SK-N-SH (cell line): ENCODE data around the gene LRMDA. TPM values are rescaled to one million over a fixed set of nuclear protein-coding genes. Genes with fewer than 3 reads are reported as not detected.

ENCODE experiments used
- CTCF ChIA-PET: fragments of 300-600, 350-600 bp; formaldehyde crosslinking; extraction: SDS; loops from one replicate; lab custom pipeline; 2021; lab: Yijun Ruan, JAX
- POLR2A ChIA-PET: fragments of 350-600 bp; sonication (Branson Sonifier 250); formaldehyde crosslinking; extraction: SDS; loops from one replicate; lab custom pipeline; 2020; ENCODE audit warnings: antibody characterized with exemption, inconsistent platforms; lab: Yijun Ruan, JAX
- DNase-seq: peaks from one replicate; pipeline ENCODE4 v3.0.0; 2012
- H2AFZ ChIP-seq: fragments of 200-600 bp; sonication (generic); 2 replicates; pipeline ENCODE4 v1.8.1; 2016; ENCODE audit warnings: antibody characterized with exemption, mild to moderate bottlenecking, low read depth
- H3F3A ChIP-seq: fragments of 200-600 bp; sonication (generic); replicated peaks from 2 replicates; pipeline ENCODE3; 2016; ENCODE audit warnings: antibody characterized with exemption, mild to moderate bottlenecking; ENCODE audit not compliant: insufficient read depth
- H3K27ac ChIP-seq, 2 experiments: fragments of 200-500 bp in 1 of 2; fragments of 200-600 bp in 1 of 2; sonication (Bioruptor generic) in 1 of 2; sonication (generic), shearing (Covaris generic) in 1 of 2; 2 replicates each; pipeline versions ENCODE4 v1.5.1 to v1.6.1; 2014 to 2016; ENCODE audit warnings: low read depth in 2 of 2, inconsistent platforms in 1 of 2, low read length in 1 of 2, mild to moderate bottlenecking in 1 of 2, mixed read lengths in 1 of 2
- H3K27me3 ChIP-seq: fragments of 200-600 bp; sonication (generic), shearing (Covaris generic); 2 replicates; pipeline ENCODE4 v1.6.1; 2016; ENCODE audit warnings: mixed run types; ENCODE audit not compliant: insufficient read depth
- H3K36me3 ChIP-seq, 2 experiments: fragments of 200-500 bp in 1 of 2; fragments of 200-600 bp in 1 of 2; sonication (Bioruptor generic) in 1 of 2; sonication (generic) in 1 of 2; replicated peaks in 1 of 2; 2 replicates each; pipeline versions ENCODE3 to v1.5.1; 2014 to 2016; ENCODE audit warnings: low read length in 1 of 2, mild to moderate bottlenecking in 1 of 2; ENCODE audit not compliant: insufficient read depth in 2 of 2, control insufficient read depth in 1 of 2
- H3K4me1 ChIP-seq, 2 experiments: fragments of 200-500 bp in 1 of 2; fragments of 200-600 bp in 1 of 2; sonication (Bioruptor generic) in 1 of 2; sonication (generic), shearing (Covaris generic) in 1 of 2; 2 replicates each; pipeline versions ENCODE4 v1.5.1 to v1.6.1; 2014 to 2016; ENCODE audit warnings: low read depth in 1 of 2, low read length in 1 of 2, mixed run types in 1 of 2; ENCODE audit not compliant: insufficient read depth in 2 of 2, control insufficient read depth in 1 of 2
- H3K4me2 ChIP-seq: fragments of 200-600 bp; sonication (generic), shearing (Covaris generic); 2 replicates; pipeline ENCODE4 v1.6.1; 2017; ENCODE audit warnings: mixed run types
- H3K4me3 ChIP-seq, 2 experiments: fragments of 200-500 bp in 1 of 2; fragments of 200-600 bp in 1 of 2; sonication (Bioruptor generic) in 1 of 2; sonication (generic), shearing (Covaris generic) in 1 of 2; 2 replicates each; pipeline versions ENCODE4 v1.5.1 to v1.8.1; 2014 to 2016; ENCODE audit warnings: low read depth in 2 of 2, inconsistent platforms in 1 of 2, low read length in 1 of 2, mild to moderate bottlenecking in 1 of 2, mixed read lengths in 1 of 2, moderate library complexity in 1 of 2
- H3K79me2 ChIP-seq: fragments of 200-600 bp; sonication (generic); 2 replicates; pipeline ENCODE4 v1.8.1; 2017; ENCODE audit warnings: mild to moderate bottlenecking; ENCODE audit not compliant: insufficient read depth
- H3K9ac ChIP-seq: fragments of 200-600 bp; sonication (generic); 2 replicates; pipeline ENCODE4 v1.6.1; 2017; ENCODE audit warnings: mixed run types
- H3K9me2 ChIP-seq: fragments of 200-600 bp; sonication (generic); 2 replicates; pipeline ENCODE4 v1.6.1; 2017; ENCODE audit warnings: mixed run types
- H3K9me3 ChIP-seq: fragments of 200-600 bp; sonication (generic); 2 replicates; pipeline ENCODE4 v1.6.1; 2017; ENCODE audit warnings: mixed run types, mild to moderate bottlenecking, moderate library complexity
- H4K20me1 ChIP-seq: fragments of 200-600 bp; sonication (generic); 2 replicates; pipeline ENCODE4 v1.6.1; 2017; ENCODE audit warnings: mild to moderate bottlenecking, mixed run types; ENCODE audit not compliant: insufficient read depth
- GABPA ChIP-seq: IDR thresholded peaks from 2 replicates; pipeline ENCODE4 v1.4.0; 2012; ENCODE audit warnings: low read depth, mild to moderate bottlenecking
- IRF3 ChIP-seq: fragments of 150-350 bp; IDR thresholded peaks from 2 replicates; pipeline ENCODE4 v1.6.1; 2016; ENCODE audit warnings: mild to moderate bottlenecking, low read depth, low read length
- MEF2A ChIP-seq: IDR thresholded peaks from 2 replicates; pipeline ENCODE4 v1.4.0; 2012; ENCODE audit warnings: low read depth, borderline replicate concordance
- NRF1 ChIP-seq: IDR thresholded peaks from 2 replicates; pipeline ENCODE4 v1.6.1; 2012; ENCODE audit warnings: low read depth, mild to moderate bottlenecking, low read length
- RAD21 ChIP-seq: IDR thresholded peaks from 2 replicates; pipeline ENCODE4 v1.6.1; 2012; ENCODE audit warnings: mild to moderate bottlenecking, low read length
- RFX5 ChIP-seq: IDR thresholded peaks from 2 replicates; pipeline ENCODE4 v1.6.1; 2012; ENCODE audit warnings: mild to moderate bottlenecking, improper control_type of control experiment, low read length
- SMC3 ChIP-seq: IDR thresholded peaks from 2 replicates; pipeline ENCODE4 v1.6.1; 2012; ENCODE audit warnings: low read depth, low read length, improper control_type of control experiment
- TAF1 ChIP-seq: IDR thresholded peaks from 2 replicates; pipeline ENCODE4 v1.6.1; 2012; ENCODE audit warnings: low read depth, mild to moderate bottlenecking, low read length, moderate library complexity, borderline replicate concordance
- USF1 ChIP-seq: IDR thresholded peaks from 2 replicates; pipeline ENCODE4 v1.4.0; 2012; ENCODE audit warnings: low read depth, borderline replicate concordance
- YY1 ChIP-seq: IDR thresholded peaks from 2 replicates; pipeline ENCODE4 v1.4.0; 2012; ENCODE audit warnings: low read depth, mild to moderate bottlenecking
- WGBS: methylation state at CpG from one replicate; pipeline ENCODE4 v1.1.6; 2017; ENCODE audit warnings: low lambda C conversion rate; 5-methylcytosine and 5-hydroxymethylcytosine counted together
- polyA plus RNA-seq, 3 experiments: library from polyadenylated mRNA; depleted of rRNA; stranded (reverse); fragments of >200 nt; gene quantifications; 2 replicates each; pipeline ENCODE4 v1.2.3, GENCODE V29; 2012
- TF ChIP-seq, protein P1 (sequence below): fragments of 200-600 bp; sonication (generic); IDR thresholded peaks from 2 replicates; pipeline ENCODE4 v1.6.1; 2017; ENCODE audit warnings: antibody characterized with exemption, mild to moderate bottlenecking, moderate library complexity
- TF ChIP-seq, protein P2 (sequence below): IDR thresholded peaks from 2 replicates; pipeline ENCODE4 v1.4.0; 2012; ENCODE audit warnings: low read depth, borderline replicate concordance

The LRMDA gene
- polyA plus RNA-seq, 1 of the 3 experiments (the other 2 are of a cell fraction) = 0.95 TPM

GRCh38 chr10:75657351-75657750 lies 225.9 kb downstream of the LRMDA start:
- POLR2A ChIA-PET = no interaction called here
- H3K27ac ChIP-seq = no peak overlapping the region
- H3F3A ChIP-seq = peaks cover 4% of the 10 kb centered on the region
- WGBS = 100% methylated on average over 2 of the region's 2 CpGs
- TF ChIP-seq USF1 = no peak
- TF ChIP-seq YY1 = no peak
- no peak for TF ChIP-seq GABPA
- H3K79me2 ChIP-seq = no peaks in the 10 kb centered on the region
- no peak for DNase-seq
- H3K9ac ChIP-seq = no peak overlapping the region
- no peaks in the 10 kb centered on the region for H3K9me2 ChIP-seq
- no peak overlapping the region for H3K4me3 ChIP-seq
- no peaks in the 10 kb centered on the region for H3K27me3 ChIP-seq
- peaks cover 0 to 2% of the 10 kb centered on the region in 2 experiments; a peak in 1 of 4 replicates for H3K4me1 ChIP-seq
- H2AFZ ChIP-seq = no peak overlapping the region
- H3K36me3 ChIP-seq = no peaks in the 10 kb centered on the region
- no peak overlapping the region for H3K4me2 ChIP-seq
- H4K20me1 ChIP-seq = no peaks in the 10 kb centered on the region
- H3K9me3 ChIP-seq = no peaks in the 10 kb centered on the region
- CTCF ChIA-PET = no interaction called here

DNA sequence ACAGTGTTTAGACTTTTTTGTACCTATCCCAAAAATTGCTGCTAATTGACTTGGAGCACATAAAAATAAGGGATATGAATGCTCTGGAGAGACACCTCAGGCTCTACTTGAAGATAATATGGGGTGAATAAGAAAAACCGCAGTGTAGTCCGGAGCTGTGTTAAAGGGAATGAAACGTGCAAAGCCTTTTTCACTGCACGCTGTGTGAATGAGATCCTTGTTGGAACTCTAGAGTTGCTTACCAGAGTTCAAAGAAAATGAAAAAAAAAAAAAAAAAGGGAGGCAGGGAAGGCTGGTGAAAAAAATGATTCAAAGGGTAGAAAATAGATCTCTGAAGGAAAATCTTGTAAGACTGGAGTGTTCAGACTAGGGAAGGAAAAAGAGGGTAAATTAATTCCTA lies 226.6 kb downstream of the LRMDA start:
- ChIA-PET POLR2A (no interaction called here), CTCF (no interaction called here)
- TF ChIP-seq SMC3 (no peak), TAF1 (no peak), USF1 (no peak), IRF3 (no peak), NRF1 (no peak), RAD21 (no peak), RFX5 (no peak), MEF2A (no peak)
- TF ChIP-seq, protein P1, sequence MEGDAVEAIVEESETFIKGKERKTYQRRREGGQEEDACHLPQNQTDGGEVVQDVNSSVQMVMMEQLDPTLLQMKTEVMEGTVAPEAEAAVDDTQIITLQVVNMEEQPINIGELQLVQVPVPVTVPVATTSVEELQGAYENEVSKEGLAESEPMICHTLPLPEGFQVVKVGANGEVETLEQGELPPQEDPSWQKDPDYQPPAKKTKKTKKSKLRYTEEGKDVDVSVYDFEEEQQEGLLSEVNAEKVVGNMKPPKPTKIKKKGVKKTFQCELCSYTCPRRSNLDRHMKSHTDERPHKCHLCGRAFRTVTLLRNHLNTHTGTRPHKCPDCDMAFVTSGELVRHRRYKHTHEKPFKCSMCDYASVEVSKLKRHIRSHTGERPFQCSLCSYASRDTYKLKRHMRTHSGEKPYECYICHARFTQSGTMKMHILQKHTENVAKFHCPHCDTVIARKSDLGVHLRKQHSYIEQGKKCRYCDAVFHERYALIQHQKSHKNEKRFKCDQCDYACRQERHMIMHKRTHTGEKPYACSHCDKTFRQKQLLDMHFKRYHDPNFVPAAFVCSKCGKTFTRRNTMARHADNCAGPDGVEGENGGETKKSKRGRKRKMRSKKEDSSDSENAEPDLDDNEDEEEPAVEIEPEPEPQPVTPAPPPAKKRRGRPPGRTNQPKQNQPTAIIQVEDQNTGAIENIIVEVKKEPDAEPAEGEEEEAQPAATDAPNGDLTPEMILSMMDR = no peak
- TF ChIP-seq, protein P2, sequence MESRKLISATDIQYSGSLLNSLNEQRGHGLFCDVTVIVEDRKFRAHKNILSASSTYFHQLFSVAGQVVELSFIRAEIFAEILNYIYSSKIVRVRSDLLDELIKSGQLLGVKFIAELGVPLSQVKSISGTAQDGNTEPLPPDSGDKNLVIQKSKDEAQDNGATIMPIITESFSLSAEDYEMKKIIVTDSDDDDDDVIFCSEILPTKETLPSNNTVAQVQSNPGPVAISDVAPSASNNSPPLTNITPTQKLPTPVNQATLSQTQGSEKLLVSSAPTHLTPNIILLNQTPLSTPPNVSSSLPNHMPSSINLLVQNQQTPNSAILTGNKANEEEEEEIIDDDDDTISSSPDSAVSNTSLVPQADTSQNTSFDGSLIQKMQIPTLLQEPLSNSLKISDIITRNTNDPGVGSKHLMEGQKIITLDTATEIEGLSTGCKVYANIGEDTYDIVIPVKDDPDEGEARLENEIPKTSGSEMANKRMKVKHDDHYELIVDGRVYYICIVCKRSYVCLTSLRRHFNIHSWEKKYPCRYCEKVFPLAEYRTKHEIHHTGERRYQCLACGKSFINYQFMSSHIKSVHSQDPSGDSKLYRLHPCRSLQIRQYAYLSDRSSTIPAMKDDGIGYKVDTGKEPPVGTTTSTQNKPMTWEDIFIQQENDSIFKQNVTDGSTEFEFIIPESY = no peak
- Histone ChIP-seq H2AFZ (no peak overlapping the region), H3K27me3 (no peaks in the 10 kb centered on the region), H3K4me3 (no peak overlapping the region), H3K36me3 (no peaks in the 10 kb centered on the region), H4K20me1 (no peaks in the 10 kb centered on the region), H3K9ac (no peak overlapping the region), H3K9me3 (no peaks in the 10 kb centered on the region), H3K9me2 (no peaks in the 10 kb centered on the region), H3F3A (peaks cover 4% of the 10 kb centered on the region), H3K27ac (no peak overlapping the region), H3K4me1 (peaks cover 0 to 2% of the 10 kb centered on the region in 2 experiments; a peak in 1 of 4 replicates), H3K79me2 (no peaks in the 10 kb centered on the region), H3K4me2 (no peak overlapping the region)
- WGBS = 87% methylated on average over 4 of the region's 4 CpGs
- no peak for DNase-seq
